Fibroblast of mammary gland (primary cell): ENCODE measurements around the gene OSBPL5.
"Not testable (repeated sequence)": the region's sequence is repeated elsewhere in the genome, so short reads cannot be mapped to it uniquely, and the experiment has no call there.

ENCODE experiments used
- DNase-seq: peaks from one replicate; pipeline ENCODE4 v3.0.0-alpha.2; 2010; ENCODE audit warnings: low read depth
- H3K4me3 ChIP-seq: 2 replicates; pipeline ENCODE4 v1.5.1; 2011; ENCODE audit warnings: low read depth, mild to moderate bottlenecking, low read length, moderate library complexity; ENCODE audit not compliant: control insufficient read depth
- CTCF ChIP-seq: conservative IDR thresholded peaks from 2 replicates; pipeline ENCODE4 v1.5.1; 2011; ENCODE audit warnings: low read depth, low read length, inconsistent platforms; ENCODE audit not compliant: control insufficient read depth, insufficient read depth

The OSBPL5 gene

GRCh38 chr11:3073029-3073435, 92.1 kb downstream of the OSBPL5 start:
- H3K4me3 ChIP-seq = no peak overlapping the region
- peak; percentile 51 for DNase-seq
- TF ChIP-seq CTCF = no peak

GRCh38 chr11:3069425-3069824, 95.7 kb downstream of the OSBPL5 start:
- TF ChIP-seq CTCF = no peak
- no peak for DNase-seq

GRCh38 chr11:3066308-3066707, 98.8 kb downstream of the OSBPL5 start:
- H3K4me3 ChIP-seq, DNase-seq: not testable (repeated sequence)

More at GRCh38 chr11:3069425-3069824, 95.7 kb downstream of the OSBPL5 start:
- H3K4me3 ChIP-seq = no peak overlapping the region

- DNase-seq, H3K4me3 ChIP-seq: not testable (repeated sequence)
Observed at GRCh38 chr11:3064709-3065108, 100.4 kb downstream of the OSBPL5 start.

- H3K4me3 ChIP-seq = not testable (repeated sequence)
- peak; percentile 41 for DNase-seq
Observed at GRCh38 chr11:3063876-3064275, 101.2 kb downstream of the OSBPL5 start.

- not testable (repeated sequence) for H3K4me3 ChIP-seq, DNase-seq
Observed at GRCh38 chr11:3063432-3063831, 101.7 kb downstream of the OSBPL5 start.

- DNase-seq = no peak
Observed at GRCh38 chr11:3060436-3061025, 104.6 kb downstream of the OSBPL5 start.

GRCh38 chr11:3058753-3059664, 106.1 kb downstream of the OSBPL5 start:
- H3K4me3 ChIP-seq = no peak overlapping the region
- peak; percentile 92 for DNase-seq
- TF ChIP-seq CTCF = no peak

More at GRCh38 chr11:3060436-3061025, 104.6 kb downstream of the OSBPL5 start:
- TF ChIP-seq CTCF = no peak
- H3K4me3 ChIP-seq = no peak overlapping the region
